ENCODE measurements around the gene ADAMTS19. TPM values are rescaled to one million over a fixed set of nuclear protein-coding genes. Genes with fewer than 3 reads are reported as not detected.

ADAMTS19 gene
- total and polyA plus RNA-seq, 9 donors, result 0.18 to 23.5 (median 2.2) TPM

- Histone ChIP-seq H3K36me3 (no peaks in the 10 kb centered on the region), H3K27me3 (no peaks in the 10 kb centered on the region), H3K9me3 (no peaks in the 10 kb centered on the region), H3K4me1 (ENCODE audit: insufficient read depth) (no peaks in the 10 kb centered on the region), H3K27ac (no peak overlapping the region), H3K4me3 (no peak overlapping the region)
- DNase-seq, result no peak
- WGBS, 3 donors, result 56 to 84% (median 58%) methylated on average over 2 of the region's 2 CpGs
- TF ChIP-seq POLR2A (IDR thresholded peaks at IDR 0.05) (no peak), CTCF (IDR thresholded peaks at IDR 0.05) (no peak), EP300 (IDR thresholded peaks at IDR 0.05) (no peak)
- intact Hi-C loops (cut with DNase I), result no loop called here
Observed at GRCh38 chr5:129652349-129653056, 192.4 kb downstream of the ADAMTS19 start.

DNA sequence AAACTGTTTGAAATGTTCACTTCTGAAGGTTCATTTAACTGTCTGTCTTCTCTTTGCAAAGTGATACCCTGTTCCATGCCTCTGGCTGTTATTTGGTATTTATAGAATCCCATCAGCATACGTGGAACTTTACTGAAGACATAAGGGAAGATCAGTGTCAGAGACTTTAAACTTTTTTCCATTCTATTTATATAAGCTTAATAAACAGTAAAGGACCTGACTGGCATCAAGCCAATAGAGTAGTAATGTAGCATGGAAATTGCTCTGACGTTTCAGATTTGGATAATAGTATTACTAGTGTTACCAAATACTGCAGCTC is 192.9 kb downstream of the ADAMTS19 start:
- TF ChIP-seq POLR2A (IDR thresholded peaks at IDR 0.05) (no peak), EP300 (IDR thresholded peaks at IDR 0.05) (no peak), CTCF (IDR thresholded peaks at IDR 0.05) (no peak)
- 20 to 35% (median 28%) methylated on average over 2 of the region's 2 CpGs for WGBS, 3 donors
- no peaks in the 10 kb centered on the region for H3K27me3 ChIP-seq
- H3K4me3 ChIP-seq, result no peak overlapping the region
- intact Hi-C loops (cut with DNase I), result no loop called here
- no peak overlapping the region for H3K27ac ChIP-seq
- no peaks in the 10 kb centered on the region for H3K9me3 ChIP-seq
- H3K36me3 ChIP-seq, result no peaks in the 10 kb centered on the region
- no peak for DNase-seq
- no peaks in the 10 kb centered on the region for H3K4me1 ChIP-seq (ENCODE audit: insufficient read depth)

DNA sequence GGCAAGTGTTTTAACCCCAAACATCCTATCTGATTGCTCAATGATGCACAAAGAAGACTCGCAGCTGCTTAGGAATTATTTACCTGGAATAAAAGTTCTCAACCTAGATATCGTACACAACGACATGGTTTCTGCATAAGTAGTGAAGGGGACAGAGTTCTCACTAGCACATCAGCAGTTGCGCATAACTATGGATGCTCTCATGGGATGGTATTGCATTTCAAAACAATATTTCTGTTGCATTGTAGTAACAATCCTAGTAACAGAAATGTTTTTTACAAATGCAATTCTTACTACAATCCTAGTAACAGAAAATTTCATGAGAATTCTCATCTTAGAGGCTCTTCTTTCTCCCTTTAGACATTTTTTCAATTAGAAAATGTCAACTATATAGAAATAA is 193.3 kb downstream of the ADAMTS19 start:
- Histone ChIP-seq H3K27me3 (no peaks in the 10 kb centered on the region), H3K4me3 (no peak overlapping the region), H3K4me1 (ENCODE audit: insufficient read depth) (no peaks in the 10 kb centered on the region), H3K9me3 (no peaks in the 10 kb centered on the region), H3K36me3 (no peaks in the 10 kb centered on the region), H3K27ac (no peak overlapping the region)
- 91 to 95% (median 94%) methylated on average over 4 of the region's 4 CpGs for WGBS, 3 donors
- no peak for TF ChIP-seq CTCF (IDR thresholded peaks at IDR 0.05)
- no peak for TF ChIP-seq EP300 (IDR thresholded peaks at IDR 0.05)
- no peak for TF ChIP-seq POLR2A (IDR thresholded peaks at IDR 0.05)
- DNase-seq, result no peak
- intact Hi-C loops (cut with DNase I), result no loop called here

DNA sequence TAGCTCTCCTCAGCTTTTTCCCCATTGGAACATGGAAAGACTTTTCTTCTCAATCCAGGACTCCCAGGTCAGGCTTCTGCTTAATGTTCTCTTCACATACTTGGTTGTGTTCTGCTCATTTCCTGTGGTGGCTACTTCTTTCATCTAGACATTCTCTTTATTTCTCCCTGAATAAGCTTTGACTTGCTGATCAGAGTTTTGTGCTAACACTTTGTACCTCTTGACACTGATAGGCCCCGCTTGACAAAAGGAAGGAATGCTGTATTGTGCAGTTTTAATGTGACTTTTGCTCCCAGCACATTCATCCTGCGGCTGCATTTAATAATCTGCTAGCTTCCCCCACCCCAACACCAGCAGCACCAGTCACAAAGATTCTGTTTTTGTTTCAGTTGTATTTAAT is 196.9 kb downstream of the ADAMTS19 start:
- H3K36me3 ChIP-seq, result no peaks in the 10 kb centered on the region
- no peak for TF ChIP-seq CTCF (IDR thresholded peaks at IDR 0.05)
- no peak for TF ChIP-seq EP300 (IDR thresholded peaks at IDR 0.05)
- no peak for TF ChIP-seq POLR2A (IDR thresholded peaks at IDR 0.05)
- no peaks in the 10 kb centered on the region for H3K27me3 ChIP-seq
- H3K4me3 ChIP-seq, result no peak overlapping the region
- no peak for DNase-seq
- 79 to 88% (median 82%) methylated on average over 2 of the region's 2 CpGs for WGBS, 3 donors
- H3K9me3 ChIP-seq, result no peaks in the 10 kb centered on the region
- no peaks in the 10 kb centered on the region for H3K4me1 ChIP-seq (ENCODE audit: insufficient read depth)
- intact Hi-C loops (cut with DNase I), result no loop called here
- H3K27ac ChIP-seq, result no peak overlapping the region

Data from ovary (tissue), 9 donors.